HCT116 (cell line): Measurements from ENCODE around the gene KRTAP5-3. TPM values are rescaled to one million over a fixed set of nuclear protein-coding genes. Genes with fewer than 3 reads are reported as not detected.

Experiments
- ATAC-seq: fragments of 200-7000 bp; cut with Tn5 transposase; 2 replicates; pipeline ENCODE4 v1.9.1; 2020; ENCODE audit warnings: mild to moderate bottlenecking, moderate library complexity
- BruUV-seq: library from RNA; stranded (reverse); fragments of 400-500 nt; replicated peaks from 2 replicates; lab custom pipeline; 2021; lab: Mats Ljungman, UMichigan
- CTCF ChIA-PET: fragments of 300-600 bp; sonication (Branson Sonifier 250); formaldehyde crosslinking; loops from one replicate; lab custom pipeline; 2021; ENCODE audit warnings: antibody characterized with exemption; lab: Charles Lee
- POLR2A ChIA-PET: fragments of 300-600, 350-600 bp; sonication (Branson Sonifier 250); formaldehyde crosslinking; loops from one replicate; lab custom pipeline; 2021; ENCODE audit warnings: antibody characterized with exemption; lab: Charles Lee
- RAD21 ChIA-PET, 2 experiments: fragments of 300-600 bp; sonication (Branson Sonifier 250); formaldehyde crosslinking; loops; one replicate each; lab custom pipeline; 2023; ENCODE audit warnings: low total read pairs in 2 of 2; ENCODE audit not compliant: uncharacterized antibody in 2 of 2, unreplicated experiment in 2 of 2, low non-redundant PET in 1 of 2; lab: Charles Lee
- DNase-seq: peaks from one replicate; pipeline ENCODE4 v3.0.0-alpha.2; 2010; ENCODE audit warnings: low read depth, low spot score
- H2AFZ ChIP-seq: fragments of 200-600 bp; shearing (Covaris generic), sonication (generic); 2 replicates; pipeline ENCODE4 v1.6.1; 2017; ENCODE audit warnings: low read depth, mixed run types, mixed read lengths, antibody characterized with exemption, low read length; ENCODE audit not compliant: poor library complexity, severe bottlenecking
- H3K27ac ChIP-seq: 2 replicates; pipeline ENCODE4 v1.5.1; 2012; ENCODE audit warnings: low read depth, low read length
- H3K27me3 ChIP-seq: fragments of 200-600 bp; sonication (generic); 2 replicates; pipeline ENCODE4 v1.6.1; 2016; ENCODE audit warnings: mixed run types, low read length, mixed read lengths; ENCODE audit not compliant: insufficient read depth
- H3K36me3 ChIP-seq, 2 experiments: fragments of 200-500 bp in 1 of 2; fragments of 200-600 bp in 1 of 2; sonication (Bioruptor generic) in 1 of 2; sonication (generic) in 1 of 2; 2 replicates each; pipeline versions ENCODE4 v1.5.1 to v1.6.1; 2014 to 2016; ENCODE audit warnings: low read length in 2 of 2, inconsistent platforms in 1 of 2, mixed read lengths in 1 of 2, mixed run types in 1 of 2; ENCODE audit not compliant: insufficient read depth in 2 of 2, control insufficient read depth in 1 of 2
- H3K4me1 ChIP-seq, 2 experiments: fragments of 200-600 bp in 1 of 2; sonication (generic) in 1 of 2; 2 replicates each; pipeline versions ENCODE4 v1.5.1 to v1.6.1; 2012 to 2017; ENCODE audit warnings: low read length in 2 of 2, inconsistent platforms in 1 of 2, mild to moderate bottlenecking in 1 of 2, mixed read lengths in 1 of 2, mixed run types in 1 of 2, moderate library complexity in 1 of 2; ENCODE audit not compliant: insufficient read depth in 2 of 2, control insufficient read depth in 1 of 2
- H3K4me2 ChIP-seq: fragments of 200-600 bp; sonication (generic); 2 replicates; pipeline ENCODE4 v1.6.1; 2017; ENCODE audit warnings: mixed run types, low read length, mixed read lengths
- H3K4me3 ChIP-seq, 2 experiments: fragments of 200-600 bp in 1 of 2; sonication (generic) in 1 of 2; replicated peaks in 1 of 2; 2 replicates each; pipeline ENCODE4 v1.5.1; 2011 to 2016; ENCODE audit warnings: low read length in 2 of 2, control low read depth in 1 of 2, low read depth in 1 of 2, mild to moderate bottlenecking in 1 of 2, mixed read lengths in 1 of 2, mixed run types in 1 of 2
- H3K79me2 ChIP-seq: fragments of 200-600 bp; sonication (generic); 2 replicates; pipeline ENCODE4 v1.6.1; 2017; ENCODE audit warnings: mild to moderate bottlenecking, mixed run types, low read length, moderate library complexity, mixed read lengths; ENCODE audit not compliant: insufficient read depth
- H3K9ac ChIP-seq: fragments of 200-600 bp; sonication (generic); 2 replicates; pipeline ENCODE4 v1.6.1; 2016; ENCODE audit warnings: low read length, mixed read lengths
- H3K9me2 ChIP-seq: fragments of 200-600 bp; sonication (generic), shearing (Covaris generic); 2 replicates; pipeline ENCODE4 v1.6.1; 2017; ENCODE audit warnings: mixed run types, mild to moderate bottlenecking, moderate library complexity; ENCODE audit not compliant: insufficient read depth
- H3K9me3 ChIP-seq, 2 experiments: fragments of 200-500 bp in 1 of 2; fragments of 200-600 bp in 1 of 2; sonication (Bioruptor generic) in 1 of 2; sonication (generic) in 1 of 2; 2 replicates each; pipeline ENCODE4 v1.6.1; 2014 to 2017; ENCODE audit warnings: low read length in 2 of 2, mixed read lengths in 2 of 2, inconsistent platforms in 1 of 2, low read depth in 1 of 2, mild to moderate bottlenecking in 1 of 2, mixed run types in 1 of 2, moderate library complexity in 1 of 2; ENCODE audit not compliant: control insufficient read depth in 1 of 2, insufficient read depth in 1 of 2
- H4K20me1 ChIP-seq: fragments of 200-600 bp; sonication (generic), shearing (Covaris generic); 2 replicates; pipeline ENCODE4 v1.6.1; 2017; ENCODE audit warnings: mixed run types, mild to moderate bottlenecking, moderate library complexity; ENCODE audit not compliant: insufficient read depth
- ATF3 ChIP-seq: IDR thresholded peaks from 2 replicates; pipeline ENCODE4 v1.6.1; 2012
- CBX3 ChIP-seq: IDR thresholded peaks from 2 replicates; pipeline ENCODE4 v1.6.1; 2012; ENCODE audit warnings: low read depth
- EGR1 ChIP-seq: IDR thresholded peaks from 2 replicates; pipeline ENCODE4 v1.6.1; 2012; ENCODE audit warnings: low read depth
- ELF1 ChIP-seq: IDR thresholded peaks from 2 replicates; pipeline ENCODE4 v1.6.1; 2012; ENCODE audit warnings: low read depth, borderline replicate concordance
- EZH2 ChIP-seq: fragments of 200-600 bp; sonication (generic); IDR thresholded peaks from 2 replicates; pipeline ENCODE4 v1.6.1; 2017; ENCODE audit warnings: antibody characterized with exemption, mixed run types
- EZH2phosphoT487 ChIP-seq: fragments of 200-600 bp; IDR thresholded peaks from 2 replicates; pipeline ENCODE4 v1.6.1; 2018; ENCODE audit warnings: antibody characterized with exemption, borderline replicate concordance
- FOSL1 ChIP-seq: IDR thresholded peaks from 2 replicates; pipeline ENCODE4 v1.6.1; 2012; ENCODE audit warnings: low read depth
- POLR2A ChIP-seq: IDR thresholded peaks from 2 replicates; pipeline ENCODE4 v1.7.0; 2011; ENCODE audit warnings: borderline replicate concordance; ENCODE audit not compliant: insufficient read depth, insufficient read length; ENCODE audit errors: extremely low read depth
- POLR2AphosphoS5 ChIP-seq: IDR thresholded peaks from 2 replicates; pipeline ENCODE4 v1.6.1; 2011; ENCODE audit warnings: mild to moderate bottlenecking, low read depth, low read length, moderate library complexity
- RAD21 ChIP-seq: IDR thresholded peaks from 2 replicates; pipeline ENCODE4 v1.6.1; 2012; ENCODE audit warnings: low read depth, mild to moderate bottlenecking
- SIN3A ChIP-seq: IDR thresholded peaks from 2 replicates; pipeline ENCODE4 v1.6.1; 2012; ENCODE audit warnings: low read depth
- SP1 ChIP-seq: IDR thresholded peaks from 2 replicates; pipeline ENCODE4 v1.6.1; 2012; ENCODE audit warnings: low read depth
- SRF ChIP-seq: IDR thresholded peaks from 2 replicates; pipeline ENCODE4 v1.6.1; 2012; ENCODE audit warnings: low read depth
- TCF7L2 ChIP-seq: IDR thresholded peaks from 2 replicates; pipeline ENCODE4 v1.7.0; 2011; ENCODE audit warnings: borderline replicate concordance, inconsistent platforms; ENCODE audit not compliant: insufficient read depth, insufficient read length; ENCODE audit errors: extremely low read depth
- YY1 ChIP-seq: IDR thresholded peaks from 2 replicates; pipeline ENCODE4 v1.6.1; 2011; ENCODE audit warnings: low read length, low read depth, moderate library complexity, mild to moderate bottlenecking; ENCODE audit not compliant: insufficient replicate concordance; ENCODE audit errors: extremely low read depth
- ZBTB33 ChIP-seq: IDR thresholded peaks from 2 replicates; pipeline ENCODE4 v1.6.1; 2011; ENCODE audit warnings: mild to moderate bottlenecking, low read length, moderate library complexity; ENCODE audit not compliant: insufficient replicate concordance; ENCODE audit errors: extremely low read depth
- ZNF274 ChIP-seq: fragments of 200-500 bp; sonication (Bioruptor generic); IDR thresholded peaks from 2 replicates; pipeline ENCODE4 v1.6.1; 2014; ENCODE audit warnings: mild to moderate bottlenecking, low read depth, low read length, inconsistent platforms
- intact Hi-C: fragments of 100-400 bp; cut with micrococcal nuclease; formaldehyde crosslinking; loops from 2 replicates; pipeline ENCODE4 v1.10.0; 2022
- total RNA-seq: library from RNA; stranded (reverse); gene quantifications from one replicate; pipeline ENCODE4 v1.2.1, GENCODE V29; 2021; ENCODE audit not compliant: unreplicated experiment

KRTAP5-3 gene
- total RNA-seq, 1 experiment from 2014 or later, result not detected

GRCh38 chr11:1656670-1657069, 48.4 kb upstream of the KRTAP5-3 start:
- no peak overlapping the region for H2AFZ ChIP-seq
- no peaks in the 10 kb centered on the region for H3K36me3 ChIP-seq
- H3K79me2 ChIP-seq, result no peaks in the 10 kb centered on the region
- CTCF ChIA-PET, result no interaction called here
- RAD21 ChIA-PET, result no interaction called here
- ATAC-seq (no peak), DNase-seq (no peak)
- TF ChIP-seq SP1 (no peak), ZBTB33 (no peak), SIN3A (no peak), CBX3 (no peak), YY1 (no peak), ELF1 (no peak)
- peaks cover 0 to 7% of the 10 kb centered on the region in 2 experiments; a peak in 3 of 4 replicates for H3K4me1 ChIP-seq
- BruUV-seq, result no TSS peak
- H3K27me3 ChIP-seq, result no peaks in the 10 kb centered on the region
- H4K20me1 ChIP-seq, result no peaks in the 10 kb centered on the region
- no peaks in the 10 kb centered on the region for H3K9me3 ChIP-seq
- no peak overlapping the region for H3K9ac ChIP-seq
- no peak overlapping the region for H3K27ac ChIP-seq
- H3K9me2 ChIP-seq, result no peaks in the 10 kb centered on the region
- no peak overlapping the region for H3K4me2 ChIP-seq
- no peak overlapping the region for H3K4me3 ChIP-seq
- intact Hi-C loops, result no loop called here
- POLR2A ChIA-PET, result no interaction called here

GRCh38 chr11:1656061-1656441, 47.8 kb upstream of the KRTAP5-3 start:
- Histone ChIP-seq H3K9me2 (no peaks in the 10 kb centered on the region), H3K79me2 (no peaks in the 10 kb centered on the region), H3K4me1 (peaks cover 0 to 7% of the 10 kb centered on the region in 2 experiments; a peak in 3 of 4 replicates), H3K36me3 (no peaks in the 10 kb centered on the region), H3K27ac (no peak overlapping the region; the same call in 1 of the 2 replicates), H3K27me3 (no peaks in the 10 kb centered on the region), H3K9me3 (no peaks in the 10 kb centered on the region), H4K20me1 (no peaks in the 10 kb centered on the region), H2AFZ (no peak overlapping the region), H3K4me3 (no peak overlapping the region)
- intact Hi-C loops, result no loop called here
- DNase-seq, result no peak
- BruUV-seq, result no TSS peak
- CTCF ChIA-PET, result no interaction called here
- RAD21 ChIA-PET, result no interaction called here
- TF ChIP-seq POLR2AphosphoS5 (no peak), ZNF274 (no peak), SIN3A (no peak), RAD21 (no peak), CBX3 (no peak), EZH2phosphoT487 (no peak), TCF7L2 (no peak), FOSL1 (no peak), EGR1 (no peak), ZBTB33 (no peak), YY1 (no peak), POLR2A (no peak), ATF3 (no peak), EZH2 (no peak), SRF (no peak)
- TF ChIP-seq, all 23 proteins: peak for 0
- POLR2A ChIA-PET, result no interaction called here
- H3K4me2 ChIP-seq, result no peak overlapping the region
- H3K9ac ChIP-seq, result no peak overlapping the region
- ATAC-seq, result no peak
